ENCODE measurements around the gene FOXQ1.

Gene FOXQ1

GRCh38 chr6:1311400-1312202 lies at the start of gene FOXQ1:
Gene FOXQ1, plus strand, starts transcription at chr6:1312098. Its CDS starts 607 bp downstream, at chr6:1312705.
- DNase-seq, result no peak

- no peak for DNase-seq
Measured at GRCh38 chr6:1262704-1263038, 49.2 kb upstream of the FOXQ1 start.

GRCh38 chr6:1263039-1263849 lies 48.7 kb upstream of the FOXQ1 start:
- DNase-seq, result no peak

- no peak for DNase-seq
Measured at GRCh38 chr6:1263850-1264377, 48.0 kb upstream of the FOXQ1 start.

GRCh38 chr6:1264619-1265445 lies 47.1 kb upstream of the FOXQ1 start:
- no peak for DNase-seq

- no peak for DNase-seq
Measured at GRCh38 chr6:1266686-1267056, 45.2 kb upstream of the FOXQ1 start.

- DNase-seq, result no peak
Measured at GRCh38 chr6:1267057-1267732, 44.7 kb upstream of the FOXQ1 start.

GRCh38 chr6:1267790-1268762 lies 43.8 kb upstream of the FOXQ1 start:
- no peak for DNase-seq

- DNase-seq, result no peak
Measured at GRCh38 chr6:1271071-1271763, 40.7 kb upstream of the FOXQ1 start.

GRCh38 chr6:1278061-1278720 lies 33.7 kb upstream of the FOXQ1 start:
- DNase-seq, result no peak

- no peak for DNase-seq
Measured at GRCh38 chr6:1279065-1279464, 32.8 kb upstream of the FOXQ1 start.

GRCh38 chr6:1280666-1281300 lies 31.1 kb upstream of the FOXQ1 start:
- no peak for DNase-seq

- no peak for DNase-seq
Measured at GRCh38 chr6:1281746-1282145, 30.2 kb upstream of the FOXQ1 start.

- no peak for DNase-seq
Measured at GRCh38 chr6:1283501-1283900, 28.4 kb upstream of the FOXQ1 start.

GRCh38 chr6:1285556-1285955 lies 26.3 kb upstream of the FOXQ1 start:
- no peak for DNase-seq

- no peak for DNase-seq
Measured at GRCh38 chr6:1285956-1286355, 25.9 kb upstream of the FOXQ1 start.

GRCh38 chr6:1287103-1287591 lies 24.8 kb upstream of the FOXQ1 start:
- no peak for DNase-seq

- DNase-seq, result no peak
Measured at GRCh38 chr6:1290086-1290485, 21.8 kb upstream of the FOXQ1 start.

- DNase-seq, result no peak
Measured at GRCh38 chr6:1290805-1291204, 21.1 kb upstream of the FOXQ1 start.
